Right ventricle myocardium superior (tissue), 1 donor: ENCODE measurements around the gene LY6G6F. TPM values are rescaled to one million over a fixed set of nuclear protein-coding genes. Genes with fewer than 3 reads are reported as not detected.
A peak's percentile ranks its signal among the peaks of the same experiment; 100 is the strongest.
"Not testable (repeated sequence)": the region's sequence is repeated elsewhere in the genome, so short reads cannot be mapped to it uniquely, and the experiment has no call there.

Experiments
- ATAC-seq: fragments of 200-7000 bp; cut with Tn5 transposase; one replicate; pipeline ENCODE4 v1.9.1; 2020; ENCODE audit warnings: mild to moderate bottlenecking; ENCODE audit not compliant: poor library complexity
- DNase-seq: peaks from one replicate; pipeline ENCODE4 v3.0.0-alpha.2; 2020
- intact Hi-C: fragments of 100-400 bp; cut with DNase I; formaldehyde crosslinking; loops from one replicate; pipeline ENCODE4 v1.11.2; 2022
- total RNA-seq: library from RNA; stranded (reverse); fragmentation: NEBNext Ultra II Directional; extraction: Animal tissue kit (Norgen Biotek cat#: 25700); gene quantifications from one replicate; pipeline ENCODE4 v1.2.1, GENCODE V29; 2021
- donor health status: DM: no; HTN: yes; CAD: no; lungs with severe emphysema.

LY6G6F gene
- total RNA-seq, 1 donor from 2014 or later: not detected

GRCh38 chr6:31693535-31693934, 13.1 kb upstream of the LY6G6F start:
- DNase-seq: no peak
- no peak for ATAC-seq
- intact Hi-C loops: no loop called here

- ATAC-seq: no peak
- intact Hi-C loops: no loop called here
- DNase-seq: no peak
Observed at GRCh38 chr6:31697555-31697954, 9.1 kb upstream of the LY6G6F start.

DNA sequence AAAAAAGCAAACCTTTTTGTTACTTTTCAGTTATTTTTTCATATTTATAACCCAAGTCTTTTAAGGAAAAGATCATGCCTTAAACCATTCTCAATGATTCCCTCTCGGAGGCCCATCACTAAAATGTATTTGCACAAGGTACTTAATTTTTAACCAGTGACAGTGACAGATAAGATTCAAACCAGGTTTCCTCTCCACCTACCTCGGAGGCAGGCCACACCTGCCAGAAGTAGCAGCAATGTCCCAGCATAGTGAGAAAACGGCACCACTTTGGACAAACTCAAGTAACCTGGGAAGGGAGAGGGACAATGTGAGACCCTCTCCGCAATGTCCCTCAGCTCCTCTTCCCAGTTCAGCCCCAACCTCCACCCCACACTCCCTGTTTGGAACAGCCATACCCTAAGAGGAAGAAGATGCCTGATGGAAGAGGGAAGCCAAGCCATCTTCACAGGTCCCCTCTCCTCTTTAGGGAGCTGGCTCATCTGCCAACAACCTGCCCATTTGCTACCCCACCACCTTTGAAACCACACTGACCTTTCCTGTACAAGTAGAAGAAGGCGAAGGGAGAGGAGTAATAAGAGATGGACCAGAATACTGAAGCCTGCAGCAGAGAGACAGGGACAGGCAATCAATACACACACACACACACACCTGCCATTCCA, 5.8 kb upstream of the LY6G6F start:
- intact Hi-C loops: loop anchor here (5.0 kb wide), 1 partner anchor 36 kb away; the partner anchor contains the start of gene CLIC1
- ATAC-seq (no peak), DNase-seq (no peak)

- DNase-seq: peak; percentile 58
- no peak for ATAC-seq
- intact Hi-C loops: loop anchor here (5.0 kb wide), 1 partner anchor 35 kb away; the partner anchor contains the start of gene CLIC1
Observed at GRCh38 chr6:31701666-31702404, 4.8 kb upstream of the LY6G6F start.

DNA sequence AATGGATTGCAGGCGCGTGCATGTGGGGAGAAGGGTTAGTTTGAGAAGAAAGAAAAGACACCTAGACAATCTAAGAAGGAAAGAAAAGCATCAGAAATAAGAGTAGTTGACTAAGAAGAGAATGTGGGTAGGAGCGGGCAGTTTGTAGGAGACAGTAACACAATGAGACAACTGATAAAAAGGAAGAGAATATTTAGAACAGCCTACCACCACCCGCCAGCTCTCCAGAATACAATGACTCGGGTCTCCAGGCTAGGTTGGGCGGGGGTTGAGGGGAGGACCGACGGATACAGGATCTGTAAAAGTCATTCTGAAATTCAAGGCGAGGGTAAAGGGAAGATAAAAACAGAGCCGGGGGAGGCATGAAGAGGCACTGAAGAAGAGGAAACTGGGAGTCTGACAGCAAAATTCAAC, 4.3 kb upstream of the LY6G6F start:
- DNase-seq: no peak
- peak; percentile 8 for ATAC-seq
- intact Hi-C loops: loop anchor here (5.0 kb wide), 1 partner anchor 35 kb away; the partner anchor contains the start of gene CLIC1

DNA sequence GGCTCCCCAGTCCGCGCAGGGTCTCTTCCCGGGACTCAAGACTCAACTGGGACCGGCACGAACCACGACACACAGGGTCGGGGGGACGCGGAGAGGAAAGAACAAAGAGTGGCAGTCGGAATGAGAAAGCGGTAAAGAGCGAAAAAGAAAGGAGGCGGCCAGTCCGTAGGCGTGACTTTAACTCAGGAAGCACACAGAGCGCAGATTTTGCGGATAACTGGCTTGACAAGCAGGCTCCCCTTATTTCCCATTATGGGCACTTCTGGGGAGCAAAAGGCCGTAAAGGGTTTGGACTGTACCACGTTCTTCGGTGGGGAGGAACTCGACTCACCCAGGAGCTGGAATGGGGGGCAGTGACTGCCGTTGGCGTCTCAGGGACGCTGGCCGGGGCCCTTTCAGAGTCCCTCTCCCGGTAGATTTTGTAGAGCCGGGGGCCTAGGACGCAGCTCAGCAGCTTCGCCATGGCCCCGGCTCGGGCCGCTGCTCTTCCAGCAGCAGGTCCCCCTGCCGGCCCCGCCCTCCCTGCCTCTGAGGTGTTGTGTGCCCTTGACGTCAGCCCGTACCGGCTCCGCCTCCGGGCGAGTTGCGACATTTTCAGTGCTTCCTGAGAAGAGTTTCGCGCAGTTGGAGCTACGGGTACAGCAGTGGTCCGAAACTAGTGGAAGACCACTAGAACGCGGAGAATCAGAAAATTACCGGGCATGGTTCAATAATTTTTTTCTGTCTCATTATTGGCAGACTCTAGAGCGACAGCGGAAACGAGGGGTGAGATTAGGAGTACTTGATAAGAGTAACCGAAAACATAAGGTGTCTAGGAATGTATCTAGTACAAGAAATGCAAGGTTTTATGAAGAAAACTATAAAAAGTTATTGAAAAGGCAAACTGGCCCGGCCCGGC, 3.6 kb upstream of the LY6G6F start, which contains the start of gene ABHD16A:
Gene ABHD16A, minus strand, starts transcription at position 506 of the 898 bp plus-strand sequence. Its CDS starts 43 bp downstream, at position 463.
- peak; percentile 99 for ATAC-seq
- DNase-seq: peak; percentile 100
- intact Hi-C loops: loop anchor here (5.0 kb wide), 1 partner anchor 34 kb away; the partner anchor contains the start of gene CLIC1

- no peak for ATAC-seq
- intact Hi-C loops: no loop called here
- DNase-seq: no peak
Observed at GRCh38 chr6:31705931-31706330, 735 bp upstream of the LY6G6F start.

- no peak for DNase-seq
- intact Hi-C loops: no loop called here
- ATAC-seq: no peak
Observed at GRCh38 chr6:31707701-31708100, 1.0 kb downstream of the LY6G6F start.

- intact Hi-C loops: no loop called here
- ATAC-seq (no peak), DNase-seq (no peak)
Observed at GRCh38 chr6:31708224-31708623, 1.6 kb downstream of the LY6G6F start.

GRCh38 chr6:31709157-31709556, 2.5 kb downstream of the LY6G6F start:
- DNase-seq, intact Hi-C loops, ATAC-seq: not testable (repeated sequence)

- no peak for DNase-seq
- no peak for ATAC-seq
- intact Hi-C loops: no loop called here
Observed at GRCh38 chr6:31710523-31711219, 4.0 kb downstream of the LY6G6F start.

- intact Hi-C loops: no loop called here
- ATAC-seq: peak; percentile 23
- DNase-seq: no peak
Observed at GRCh38 chr6:31711233-31711632, 4.6 kb downstream of the LY6G6F start.

DNA sequence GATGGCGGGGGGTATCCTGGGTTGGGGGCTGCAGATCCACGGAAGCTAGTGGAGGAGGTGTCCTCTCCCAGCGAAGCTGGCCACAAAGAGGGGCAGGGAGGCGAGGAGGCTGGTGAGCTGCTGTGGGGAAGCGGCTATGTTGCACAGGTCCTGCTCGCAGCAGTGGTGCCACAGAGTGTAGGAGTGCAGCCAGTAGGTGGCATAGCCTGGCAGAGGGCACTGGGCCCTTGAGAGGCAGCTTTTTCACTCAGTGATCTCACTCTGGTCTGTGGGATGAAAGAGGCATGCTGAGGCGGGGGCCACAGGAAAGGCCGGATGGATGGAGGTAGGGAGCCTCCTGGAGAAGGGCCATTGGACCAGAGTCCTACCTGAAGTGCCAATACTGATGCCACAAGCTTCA, 5.6 kb downstream of the LY6G6F start:
- intact Hi-C loops: no loop called here
- ATAC-seq (peak; percentile 73), DNase-seq (no peak)

GRCh38 chr6:31713465-31713864, 6.8 kb downstream of the LY6G6F start:
- intact Hi-C loops: no loop called here
- ATAC-seq: no peak
- DNase-seq: no peak

- intact Hi-C loops: no loop called here
- ATAC-seq: no peak
- DNase-seq: no peak
Observed at GRCh38 chr6:31713991-31714684, 7.5 kb downstream of the LY6G6F start.

DNA sequence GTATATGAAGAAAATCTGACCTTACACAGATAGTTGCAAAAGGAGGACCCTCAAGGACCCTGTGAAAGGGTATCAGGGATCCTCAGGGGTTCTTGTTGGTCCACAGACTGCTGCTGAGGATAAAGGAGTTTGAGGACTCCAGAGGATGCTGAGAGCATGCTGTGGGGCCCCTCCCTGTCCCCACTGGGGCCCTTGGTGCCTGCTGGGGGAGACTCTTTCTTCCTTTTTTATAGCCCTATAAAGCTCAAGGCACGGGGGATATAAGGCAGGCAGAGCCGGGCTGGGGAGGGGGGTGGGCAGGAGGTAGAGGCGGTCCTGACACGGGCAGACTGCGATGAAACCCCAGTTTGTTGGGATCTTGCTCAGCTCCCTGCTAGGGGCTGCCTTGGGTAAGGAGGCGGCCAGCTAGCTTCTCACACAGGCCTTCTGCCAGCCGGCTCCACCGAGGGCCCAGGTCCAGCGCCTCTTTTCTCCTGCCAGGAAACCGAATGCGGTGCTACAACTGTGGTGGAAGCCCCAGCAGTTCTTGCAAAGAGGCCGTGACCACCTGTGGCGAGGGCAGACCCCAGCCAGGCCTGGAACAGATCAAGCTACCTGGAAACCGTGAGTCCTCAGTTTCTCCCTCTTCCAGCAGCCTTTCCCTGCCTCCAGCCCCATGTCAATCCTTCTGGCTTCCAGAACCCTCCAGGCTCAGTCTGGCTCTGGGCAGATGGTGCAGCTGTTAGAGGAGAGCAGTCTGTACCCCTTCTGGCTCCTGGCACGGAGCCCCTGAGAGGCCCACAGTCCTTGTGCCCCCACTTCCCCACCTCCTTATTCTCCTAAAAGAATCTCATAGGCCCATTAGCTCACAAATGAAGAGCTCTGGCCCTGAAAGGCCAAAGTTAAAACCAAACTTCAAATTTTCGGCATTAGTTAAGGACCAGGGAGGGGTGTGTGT, 8.6 kb downstream of the LY6G6F start, which contains the start of gene LY6G6D:
Gene LY6G6D, plus strand, starts transcription at position 327 of the 937 bp plus-strand sequence. Its CDS starts 8 bp downstream, at position 335.
- intact Hi-C loops: no loop called here
- DNase-seq (no peak), ATAC-seq (no peak)
